BE2C (cell line): ENCODE measurements around the gene FAM210A.

Experiments
- DNase-seq: peaks from one replicate; pipeline ENCODE4 v3.0.0-alpha.2; 2020
- H3K27me3 ChIP-seq: fragments of 250-450 bp; sonication (Bioruptor Pico); 2 replicates; pipeline ENCODE4 v1.5.1; 2020; ENCODE audit warnings: mild to moderate bottlenecking
- H3K36me3 ChIP-seq: fragments of 250-450 bp; sonication (Bioruptor Pico); 2 replicates; pipeline ENCODE4 v1.5.1; 2020; ENCODE audit warnings: mild to moderate bottlenecking
- H3K4me1 ChIP-seq: fragments of 250-450 bp; sonication (Bioruptor Pico); 2 replicates; pipeline ENCODE4 v1.5.1; 2020
- H3K4me3 ChIP-seq: 2 replicates; pipeline ENCODE4 v1.5.1; 2011; ENCODE audit warnings: low read depth, low read length
- H3K9me3 ChIP-seq: fragments of 250-450 bp; sonication (Bioruptor Pico); 2 replicates; pipeline ENCODE4 v1.5.1; 2020
- TF ChIP-seq, protein P1 (sequence below): IDR thresholded peaks from 2 replicates; pipeline ENCODE4 v1.5.1; 2012; ENCODE audit warnings: mild to moderate bottlenecking, low read depth, low read length

The FAM210A gene

GRCh38 chr18:13618760-13619438, 107.5 kb downstream of the FAM210A start:
- no peak for DNase-seq
- H3K9me3 ChIP-seq = no peaks in the 10 kb centered on the region
- TF ChIP-seq, protein P1, sequence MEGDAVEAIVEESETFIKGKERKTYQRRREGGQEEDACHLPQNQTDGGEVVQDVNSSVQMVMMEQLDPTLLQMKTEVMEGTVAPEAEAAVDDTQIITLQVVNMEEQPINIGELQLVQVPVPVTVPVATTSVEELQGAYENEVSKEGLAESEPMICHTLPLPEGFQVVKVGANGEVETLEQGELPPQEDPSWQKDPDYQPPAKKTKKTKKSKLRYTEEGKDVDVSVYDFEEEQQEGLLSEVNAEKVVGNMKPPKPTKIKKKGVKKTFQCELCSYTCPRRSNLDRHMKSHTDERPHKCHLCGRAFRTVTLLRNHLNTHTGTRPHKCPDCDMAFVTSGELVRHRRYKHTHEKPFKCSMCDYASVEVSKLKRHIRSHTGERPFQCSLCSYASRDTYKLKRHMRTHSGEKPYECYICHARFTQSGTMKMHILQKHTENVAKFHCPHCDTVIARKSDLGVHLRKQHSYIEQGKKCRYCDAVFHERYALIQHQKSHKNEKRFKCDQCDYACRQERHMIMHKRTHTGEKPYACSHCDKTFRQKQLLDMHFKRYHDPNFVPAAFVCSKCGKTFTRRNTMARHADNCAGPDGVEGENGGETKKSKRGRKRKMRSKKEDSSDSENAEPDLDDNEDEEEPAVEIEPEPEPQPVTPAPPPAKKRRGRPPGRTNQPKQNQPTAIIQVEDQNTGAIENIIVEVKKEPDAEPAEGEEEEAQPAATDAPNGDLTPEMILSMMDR = no peak
- H3K36me3 ChIP-seq = no peaks in the 10 kb centered on the region
- H3K27me3 ChIP-seq = no peaks in the 10 kb centered on the region
- H3K4me1 ChIP-seq = no peaks in the 10 kb centered on the region
- no peak overlapping the region for H3K4me3 ChIP-seq

DNA sequence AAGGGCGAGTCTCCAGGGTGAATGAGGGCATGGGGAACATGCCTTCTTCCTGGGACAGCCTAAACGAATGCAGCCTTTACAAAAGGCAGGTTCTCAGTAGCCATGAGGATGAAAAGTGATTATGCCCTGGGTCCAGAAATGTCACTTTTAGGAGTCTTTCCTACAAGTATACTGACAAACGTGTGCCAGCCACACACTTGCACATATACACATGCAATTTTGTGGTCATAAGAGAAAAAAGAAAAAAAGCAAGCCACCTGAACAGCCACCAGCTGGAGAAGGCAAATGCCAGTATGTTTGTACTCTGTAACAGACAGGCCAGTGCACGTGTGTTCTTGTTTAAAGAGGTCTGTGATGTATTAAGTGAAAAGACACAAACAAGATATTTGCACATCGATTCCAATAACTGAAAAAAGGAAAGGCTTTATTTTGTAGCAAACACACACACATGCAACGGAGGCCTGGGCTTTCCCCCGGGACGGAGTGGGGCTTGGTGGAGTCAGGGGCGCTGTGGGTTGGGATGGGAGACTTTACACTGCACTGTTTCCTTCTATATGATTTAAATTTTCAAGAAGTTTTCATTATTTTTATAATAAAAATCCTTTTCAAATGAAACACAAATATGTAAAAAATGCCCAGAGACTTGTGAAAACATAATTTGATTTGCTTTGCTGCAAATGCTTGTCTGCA, 108.4 kb downstream of the FAM210A start:
- TF ChIP-seq, protein P1 = no peak
- H3K9me3 ChIP-seq = no peaks in the 10 kb centered on the region
- H3K4me3 ChIP-seq = no peak overlapping the region
- no peaks in the 10 kb centered on the region for H3K27me3 ChIP-seq
- DNase-seq = no peak
- H3K36me3 ChIP-seq = no peaks in the 10 kb centered on the region
- no peaks in the 10 kb centered on the region for H3K4me1 ChIP-seq

DNA sequence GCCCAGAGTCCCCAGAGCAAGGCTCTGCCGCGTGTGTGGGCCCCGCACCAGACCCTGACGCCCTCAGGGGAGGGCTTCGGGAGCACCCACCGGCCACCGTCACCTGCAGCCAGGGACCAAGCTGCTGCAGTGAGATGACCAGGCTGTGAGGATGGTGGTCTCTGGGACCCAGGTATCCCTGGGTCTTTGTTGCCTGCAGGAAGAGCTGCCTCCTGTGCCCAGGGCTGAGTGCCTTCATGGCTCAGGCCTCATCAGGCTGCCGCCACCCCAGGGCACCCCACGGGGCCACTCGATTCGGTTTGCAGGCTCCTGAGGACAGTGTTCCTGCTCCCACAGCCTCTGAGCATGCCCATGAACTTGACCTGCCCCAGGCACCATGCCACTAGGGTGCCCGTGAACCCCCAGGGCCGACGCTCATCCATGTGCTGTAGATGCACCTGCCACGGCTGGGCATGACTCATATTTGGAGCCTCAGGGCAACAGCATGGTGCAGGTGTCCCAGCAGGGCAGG, 109.8 kb downstream of the FAM210A start:
- TF ChIP-seq, protein P1 = no peak
- no peaks in the 10 kb centered on the region for H3K36me3 ChIP-seq
- no peaks in the 10 kb centered on the region for H3K27me3 ChIP-seq
- no peaks in the 10 kb centered on the region for H3K4me1 ChIP-seq
- H3K4me3 ChIP-seq = no peak overlapping the region
- H3K9me3 ChIP-seq = no peaks in the 10 kb centered on the region
- DNase-seq = no peak

DNA sequence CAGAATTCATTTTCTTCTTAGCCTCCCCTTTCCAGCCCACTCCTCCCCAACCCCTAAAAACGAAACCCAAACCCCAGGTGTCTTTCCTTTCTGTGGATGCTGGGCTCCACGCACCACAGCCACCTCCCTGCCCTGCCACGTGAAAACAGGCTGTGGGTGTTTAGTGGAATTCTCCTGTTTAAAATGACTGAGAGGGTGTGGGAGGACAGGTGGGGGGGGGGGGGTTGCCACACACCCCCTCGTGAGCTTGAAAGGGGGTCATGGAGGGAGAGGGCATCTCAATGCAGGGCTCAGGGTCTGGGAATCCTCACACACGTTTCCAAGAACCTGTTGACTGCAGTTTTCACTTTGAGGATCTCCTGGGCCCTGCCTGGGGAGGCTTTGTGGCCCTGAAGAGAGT, 110.3 kb downstream of the FAM210A start:
- TF ChIP-seq, protein P1 = no peak
- H3K4me3 ChIP-seq = no peak overlapping the region
- no peaks in the 10 kb centered on the region for H3K27me3 ChIP-seq
- H3K36me3 ChIP-seq = no peaks in the 10 kb centered on the region
- no peaks in the 10 kb centered on the region for H3K9me3 ChIP-seq
- no peak for DNase-seq
- H3K4me1 ChIP-seq = no peaks in the 10 kb centered on the region

DNA sequence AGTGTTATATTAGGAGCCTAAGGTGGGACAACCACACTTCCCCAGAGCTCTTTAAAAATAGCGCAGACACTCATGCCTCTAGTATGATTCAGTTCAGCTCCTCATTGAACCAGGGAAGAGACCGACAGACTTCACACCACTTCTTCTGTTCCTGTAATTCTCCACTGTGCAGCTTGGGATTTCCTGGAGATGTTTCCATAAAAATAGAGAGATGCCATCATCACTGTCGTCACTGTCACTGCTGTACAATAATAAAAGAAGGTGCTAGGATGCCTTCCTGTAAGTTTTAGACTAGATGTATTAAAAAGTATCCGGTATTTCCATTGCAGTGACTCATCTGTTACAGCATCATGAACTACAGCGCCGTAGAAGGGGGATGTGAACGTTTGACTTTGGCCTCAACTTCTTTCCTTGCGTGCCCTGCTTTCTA, 110.9 kb downstream of the FAM210A start:
- TF ChIP-seq, protein P1 = no peak
- Histone ChIP-seq H3K9me3 (no peaks in the 10 kb centered on the region), H3K4me1 (no peaks in the 10 kb centered on the region), H3K4me3 (no peak overlapping the region), H3K36me3 (no peaks in the 10 kb centered on the region), H3K27me3 (no peaks in the 10 kb centered on the region)
- no peak for DNase-seq
